OCI-LY7 (cell line): Measurements from ENCODE around the gene FHOD3.

Source experiments
- EZH2phosphoT487 ChIP-seq: fragments of 200-600 bp; sonication (generic); IDR thresholded peaks from 2 replicates; pipeline ENCODE4 v1.6.1; 2018; ENCODE audit warnings: low read depth, borderline replicate concordance, mild to moderate bottlenecking, mixed run types, antibody characterized with exemption, low read length, moderate library complexity, mixed read lengths
- TF ChIP-seq, protein P1 (sequence below): fragments of 200-600 bp; sonication (generic); conservative IDR thresholded peaks from 2 replicates; pipeline ENCODE4 v1.5.1; 2014; ENCODE audit warnings: mild to moderate bottlenecking, antibody characterized with exemption, low read length, moderate library complexity, mixed read lengths

DNA sequence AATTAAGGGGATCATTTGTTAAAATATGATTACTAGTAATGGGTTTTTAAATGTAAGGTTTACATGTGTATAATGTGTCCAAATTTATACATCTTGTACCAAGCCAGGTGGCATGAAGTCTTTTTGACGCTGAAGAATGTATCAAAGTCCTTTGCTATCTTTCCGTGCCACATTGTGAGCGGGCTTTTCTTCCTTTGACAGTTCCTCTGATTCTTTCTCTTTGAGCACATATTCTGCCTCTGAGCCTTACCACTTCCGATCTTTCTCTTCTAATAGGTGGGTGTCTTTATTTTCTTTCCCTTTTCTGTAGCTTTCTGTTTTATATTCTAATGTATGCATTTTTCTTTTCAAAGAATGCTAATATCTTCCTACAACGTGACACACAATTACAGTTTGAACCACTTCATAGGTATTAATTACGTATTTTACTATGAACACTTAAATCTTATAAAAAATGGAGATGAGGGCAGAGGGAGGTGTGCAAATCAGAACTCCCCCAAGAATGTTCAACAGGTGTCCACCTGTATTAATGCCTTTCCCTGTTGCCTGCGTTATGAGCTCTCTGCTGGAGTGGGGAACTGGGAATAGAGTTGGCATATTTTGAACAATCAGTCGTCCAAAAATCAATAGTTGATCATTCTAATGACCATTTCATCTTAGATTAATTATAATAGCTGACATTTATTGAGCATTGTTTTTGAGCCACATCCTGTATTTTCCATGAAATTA lies 355.8 kb downstream of the FHOD3 start:
- no peak for TF ChIP-seq EZH2phosphoT487
- TF ChIP-seq, protein P1, sequence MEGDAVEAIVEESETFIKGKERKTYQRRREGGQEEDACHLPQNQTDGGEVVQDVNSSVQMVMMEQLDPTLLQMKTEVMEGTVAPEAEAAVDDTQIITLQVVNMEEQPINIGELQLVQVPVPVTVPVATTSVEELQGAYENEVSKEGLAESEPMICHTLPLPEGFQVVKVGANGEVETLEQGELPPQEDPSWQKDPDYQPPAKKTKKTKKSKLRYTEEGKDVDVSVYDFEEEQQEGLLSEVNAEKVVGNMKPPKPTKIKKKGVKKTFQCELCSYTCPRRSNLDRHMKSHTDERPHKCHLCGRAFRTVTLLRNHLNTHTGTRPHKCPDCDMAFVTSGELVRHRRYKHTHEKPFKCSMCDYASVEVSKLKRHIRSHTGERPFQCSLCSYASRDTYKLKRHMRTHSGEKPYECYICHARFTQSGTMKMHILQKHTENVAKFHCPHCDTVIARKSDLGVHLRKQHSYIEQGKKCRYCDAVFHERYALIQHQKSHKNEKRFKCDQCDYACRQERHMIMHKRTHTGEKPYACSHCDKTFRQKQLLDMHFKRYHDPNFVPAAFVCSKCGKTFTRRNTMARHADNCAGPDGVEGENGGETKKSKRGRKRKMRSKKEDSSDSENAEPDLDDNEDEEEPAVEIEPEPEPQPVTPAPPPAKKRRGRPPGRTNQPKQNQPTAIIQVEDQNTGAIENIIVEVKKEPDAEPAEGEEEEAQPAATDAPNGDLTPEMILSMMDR, result no peak
